Measurements from ENCODE around the gene FAM72A. TPM values are rescaled to one million over a fixed set of nuclear protein-coding genes. Genes with fewer than 3 reads are reported as not detected.
"Not testable (repeated sequence)": the region's sequence is repeated elsewhere in the genome, so short reads cannot be mapped to it uniquely, and the experiment has no call there.

Gene FAM72A
- total RNA-seq, 2 donors from 2014 or later, result 1.5 TPM; not detected in 1

DNA sequence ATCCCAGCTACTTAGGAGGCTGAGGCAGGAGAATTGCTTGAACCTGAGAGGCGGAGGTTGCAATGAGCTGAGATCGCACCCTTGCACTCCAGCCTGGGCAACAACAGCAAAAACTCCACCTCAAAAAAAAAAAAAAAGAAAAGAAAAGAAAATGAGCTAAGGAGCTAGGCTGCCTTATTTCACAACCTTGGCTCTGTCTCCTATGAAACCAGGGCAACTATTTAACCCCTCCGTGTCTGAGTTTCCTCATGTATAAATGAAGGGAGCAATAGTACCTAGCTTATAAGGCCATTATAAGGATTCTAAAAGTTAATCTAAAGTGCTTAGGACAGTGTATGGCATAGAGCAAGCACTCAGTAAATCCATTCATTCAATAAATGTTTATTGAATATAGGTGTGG lies 32.8 kb downstream of the FAM72A start:
- ATAC-seq, result not testable (repeated sequence)

DNA sequence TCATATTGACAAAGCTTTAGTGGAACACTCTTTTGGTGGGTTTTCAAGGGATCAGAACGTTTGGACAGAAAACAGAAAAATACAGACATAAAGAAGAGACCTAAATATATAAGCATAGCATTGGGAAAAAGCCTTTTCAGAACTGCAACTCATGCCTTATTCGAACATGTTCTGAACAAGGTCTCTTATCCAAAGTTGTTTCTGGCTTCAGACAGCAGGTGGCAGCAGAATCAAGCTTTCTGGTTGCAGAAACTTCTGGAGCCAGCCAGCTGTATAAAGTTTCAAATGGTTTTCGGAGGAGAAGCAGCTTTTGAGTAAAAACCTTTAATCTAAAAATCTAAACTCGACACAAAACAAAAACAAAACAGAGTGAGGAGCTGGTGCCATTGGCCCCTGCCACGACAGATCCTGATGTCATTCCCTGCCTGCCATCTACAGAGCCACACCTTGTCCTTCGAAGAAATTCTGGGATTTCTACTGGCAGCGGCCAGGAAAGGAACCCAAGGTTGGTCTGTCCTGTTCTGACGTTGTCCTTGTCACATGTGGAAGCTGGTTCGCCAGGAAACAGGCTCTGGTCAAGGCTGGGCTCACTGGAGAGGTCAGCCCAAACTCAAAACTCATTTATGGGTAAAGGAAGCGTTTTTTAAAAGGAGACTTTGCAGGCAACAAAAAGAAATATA lies 35.1 kb downstream of the FAM72A start:
- H3K36me3 Mint-ChIP-seq (ENCODE audit: low read depth); H3K4me1 Mint-ChIP-seq; DNase-seq; H3K9me3 ChIP-seq (ENCODE audit: control insufficient read depth, low read length, poor library complexity, severe bottlenecking); H3K27ac Mint-ChIP-seq; H3K4me3 Mint-ChIP-seq; H3K27me3 Mint-ChIP-seq: not testable (repeated sequence)
- peak; percentile 69 for ATAC-seq

More for the DNA sequence above, 32.8 kb downstream of the FAM72A start:
- not testable (repeated sequence) for H3K4me1 Mint-ChIP-seq; H3K4me3 Mint-ChIP-seq; H3K27me3 Mint-ChIP-seq; H3K27ac Mint-ChIP-seq; DNase-seq; H3K36me3 Mint-ChIP-seq (ENCODE audit: low read depth); H3K9me3 ChIP-seq (ENCODE audit: control insufficient read depth, low read length, poor library complexity, severe bottlenecking)

DNA sequence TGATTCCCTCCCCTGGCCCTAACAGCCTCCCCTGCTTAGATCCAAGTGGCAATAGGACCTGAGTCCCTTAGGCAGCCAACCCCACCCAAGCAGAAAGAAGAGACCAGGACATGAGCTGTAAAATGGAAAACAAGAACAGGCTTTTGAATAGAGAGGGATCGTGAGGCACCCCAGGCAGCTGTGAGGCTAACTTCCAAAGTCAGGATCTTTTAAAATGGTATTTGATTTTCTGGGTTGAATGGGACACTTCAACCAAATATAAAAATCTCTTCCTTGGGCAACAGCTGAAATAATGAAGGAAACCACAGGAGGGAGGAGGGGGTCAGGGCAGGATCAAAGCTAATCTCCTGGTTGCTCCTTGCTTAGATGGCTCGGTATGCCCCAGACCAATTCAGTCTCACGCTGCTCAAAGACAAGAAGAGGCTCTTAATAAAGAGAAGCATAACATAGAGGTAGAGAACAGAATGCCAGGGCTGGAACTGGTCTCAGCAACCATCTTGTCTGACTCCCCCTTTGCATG lies 56.8 kb downstream of the FAM72A start:
- Mint-ChIP-seq H3K36me3 (ENCODE audit: low read depth) (peaks cover 3% of the 10 kb centered on the region), H3K27me3 (peaks cover 60% of the 10 kb centered on the region)
- no peak for ATAC-seq

DNA sequence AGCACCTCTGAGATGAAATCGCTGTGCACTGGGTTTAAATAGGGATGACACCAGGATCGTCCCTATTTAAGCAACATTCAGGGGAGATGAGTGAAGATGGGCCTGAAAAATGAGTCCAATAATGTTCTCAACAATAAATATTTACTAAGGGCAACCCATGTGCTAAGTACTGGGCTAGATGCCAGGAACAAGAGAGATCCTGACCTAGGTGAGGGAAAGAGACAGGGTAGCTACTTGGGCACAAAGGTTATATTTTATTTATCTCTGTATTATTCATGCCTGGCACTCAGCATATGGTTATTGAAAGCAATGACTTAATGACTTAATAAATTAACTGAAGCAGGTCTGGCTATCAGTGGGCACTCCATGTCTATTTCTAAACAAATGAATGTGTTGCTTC lies 58.0 kb downstream of the FAM72A start:
- no peaks in the 10 kb centered on the region for H3K9me3 ChIP-seq (ENCODE audit: control insufficient read depth, low read length, poor library complexity, severe bottlenecking)
- peaks cover 65% of the 10 kb centered on the region for H3K27me3 Mint-ChIP-seq
- H3K27ac Mint-ChIP-seq, result no peak overlapping the region
- no peak for ATAC-seq
- no peak overlapping the region for H3K4me3 Mint-ChIP-seq
- peaks cover 2% of the 10 kb centered on the region for H3K4me1 Mint-ChIP-seq
- no peak for DNase-seq
- peaks cover 3% of the 10 kb centered on the region for H3K36me3 Mint-ChIP-seq (ENCODE audit: low read depth)

More for the DNA sequence above, 56.8 kb downstream of the FAM72A start:
- no peaks in the 10 kb centered on the region for H3K9me3 ChIP-seq (ENCODE audit: control insufficient read depth, low read length, poor library complexity, severe bottlenecking)
- no peak overlapping the region for H3K27ac Mint-ChIP-seq
- no peak for DNase-seq
- peaks cover 2% of the 10 kb centered on the region for H3K4me1 Mint-ChIP-seq
- H3K4me3 Mint-ChIP-seq, result no peak overlapping the region

DNA sequence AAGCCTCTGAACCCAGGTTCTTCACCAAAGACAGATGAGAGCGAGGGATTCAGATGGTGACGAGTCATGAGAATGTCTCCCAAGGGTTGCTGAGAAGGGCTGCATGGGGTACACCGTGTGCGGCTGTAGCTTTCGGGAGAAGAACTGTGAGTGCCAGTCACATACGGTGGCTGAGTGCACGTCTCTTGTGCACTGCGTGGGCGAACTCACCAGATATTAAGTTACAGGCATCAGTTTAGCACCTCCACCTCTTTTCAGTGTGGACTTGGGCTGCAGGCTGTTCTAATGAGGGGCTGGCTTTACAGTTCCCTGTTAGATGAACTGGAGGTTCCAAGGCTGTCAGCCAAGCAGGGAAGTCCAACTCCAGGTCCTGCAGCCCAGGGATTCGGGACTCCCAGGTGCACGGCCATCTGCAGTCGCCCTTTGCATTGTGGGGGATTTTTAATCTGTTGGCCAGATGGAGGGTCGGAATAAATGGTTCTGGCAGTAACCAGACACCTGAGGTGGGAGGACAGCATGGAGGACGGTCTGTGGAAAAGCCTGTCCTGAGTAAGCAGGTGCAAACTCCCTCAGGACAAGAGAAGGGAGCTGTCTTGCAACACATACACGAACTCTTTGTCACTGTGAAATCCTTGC lies 59.0 kb downstream of the FAM72A start:
- Mint-ChIP-seq H3K4me3 (no peak overlapping the region), H3K4me1 (peaks cover 2% of the 10 kb centered on the region), H3K27ac (no peak overlapping the region), H3K27me3 (peaks cover 72% of the 10 kb centered on the region), H3K36me3 (ENCODE audit: low read depth) (peaks cover 3% of the 10 kb centered on the region)
- ATAC-seq, result no peak
- DNase-seq, result no peak
- H3K9me3 ChIP-seq (ENCODE audit: control insufficient read depth, low read length, poor library complexity, severe bottlenecking), result no peaks in the 10 kb centered on the region

DNA sequence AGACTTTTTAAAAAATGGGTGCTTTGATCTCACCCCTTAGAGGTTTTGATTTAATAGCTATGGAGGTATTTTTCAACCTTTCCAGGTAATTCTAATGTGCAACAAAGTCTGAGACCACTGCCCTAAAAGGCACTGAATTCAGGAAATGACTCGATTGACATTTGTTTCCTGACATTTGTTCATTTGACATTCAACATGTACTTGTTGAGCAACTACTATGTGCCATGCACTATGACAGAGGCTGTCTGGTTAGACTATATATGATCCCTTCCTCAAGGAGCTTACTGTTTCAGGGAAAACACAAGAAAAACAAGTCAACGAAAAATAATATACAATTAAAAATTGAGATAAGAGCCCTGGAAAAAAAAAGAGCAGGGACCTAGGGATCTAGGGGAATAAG lies 59.9 kb downstream of the FAM72A start:
- ATAC-seq (no peak), DNase-seq (no peak)
- Mint-ChIP-seq H3K4me3 (no peak overlapping the region), H3K27ac (no peak overlapping the region), H3K4me1 (peaks cover 2% of the 10 kb centered on the region), H3K27me3 (peaks cover 81% of the 10 kb centered on the region), H3K36me3 (ENCODE audit: low read depth) (peaks cover 3% of the 10 kb centered on the region)
- H3K9me3 ChIP-seq (ENCODE audit: control insufficient read depth, low read length, poor library complexity, severe bottlenecking), result no peaks in the 10 kb centered on the region

DNA sequence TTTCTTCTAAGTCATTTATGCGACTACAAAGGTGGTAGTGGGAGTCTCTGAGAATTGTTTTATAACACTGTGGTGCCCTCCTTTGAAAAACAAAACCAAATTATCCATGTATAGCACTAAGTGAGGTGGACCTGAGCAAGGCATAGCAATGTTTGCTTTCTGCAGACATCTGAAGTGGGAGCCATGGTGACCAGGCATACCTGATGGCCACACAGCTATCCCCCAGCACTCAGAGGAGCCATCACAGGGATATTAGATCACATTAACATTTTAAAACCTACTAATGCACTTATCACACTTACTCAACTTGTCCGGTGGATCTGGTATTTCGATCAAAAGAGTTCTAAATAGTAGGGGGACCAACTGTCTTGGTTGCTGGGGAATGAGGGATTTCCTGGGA lies 60.6 kb downstream of the FAM72A start:
- no peak for ATAC-seq
- peaks cover 84% of the 10 kb centered on the region for H3K27me3 Mint-ChIP-seq
- H3K36me3 Mint-ChIP-seq (ENCODE audit: low read depth), result peaks cover 3% of the 10 kb centered on the region
- DNase-seq, result no peak
- no peak overlapping the region for H3K4me3 Mint-ChIP-seq
- peaks cover 2% of the 10 kb centered on the region for H3K4me1 Mint-ChIP-seq
- no peaks in the 10 kb centered on the region for H3K9me3 ChIP-seq (ENCODE audit: control insufficient read depth, low read length, poor library complexity, severe bottlenecking)
- no peak overlapping the region for H3K27ac Mint-ChIP-seq

DNA sequence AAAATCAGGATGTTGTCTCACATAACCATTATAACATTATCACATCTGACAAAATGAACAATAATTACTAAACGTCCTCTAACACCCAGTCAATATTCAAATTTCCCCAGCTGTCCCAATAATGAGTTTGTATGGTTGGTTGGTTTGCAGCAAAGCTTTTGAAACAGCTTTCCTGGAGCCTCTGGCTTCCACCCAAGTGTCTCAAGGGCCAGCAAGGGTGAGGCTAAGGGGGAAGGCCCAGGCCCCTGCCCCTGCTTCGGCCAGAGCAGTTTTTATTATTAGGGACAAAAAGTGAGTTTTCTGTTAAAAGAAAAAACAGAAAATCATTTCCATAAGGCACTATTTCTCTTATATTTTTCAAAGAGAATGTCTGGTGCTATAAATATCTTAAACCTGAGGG lies 66.4 kb downstream of the FAM72A start:
- no peaks in the 10 kb centered on the region for H3K36me3 Mint-ChIP-seq (ENCODE audit: low read depth)
- no peak overlapping the region for H3K27ac Mint-ChIP-seq
- no peak for DNase-seq
- no peak for ATAC-seq
- H3K9me3 ChIP-seq (ENCODE audit: control insufficient read depth, low read length, poor library complexity, severe bottlenecking), result no peaks in the 10 kb centered on the region
- peaks cover 56% of the 10 kb centered on the region for H3K27me3 Mint-ChIP-seq
- H3K4me3 Mint-ChIP-seq, result no peak overlapping the region
- H3K4me1 Mint-ChIP-seq, result no peaks in the 10 kb centered on the region

Other genes starting within 250 kb of the FAM72A start
- under 1 TPM in 1 of 2 donors, not detected in 1; 0.18 TPM for gene RAB7B, start 199.4 kb downstream of the FAM72A start, total RNA-seq
- not detected for gene CTSE, start 178.9 kb downstream of the FAM72A start, total RNA-seq
- under 1 TPM in 1 of 2 donors, not detected in 1; 0.50 TPM for gene RHEX, start 149.7 kb downstream of the FAM72A start, total RNA-seq
- gene AVPR1B, start 85.5 kb downstream of the FAM72A start, total RNA-seq, result not detected
- 10 to 100 TPM; 33.5 to 35.1 TPM for gene SRGAP2, start 702 bp upstream of the FAM72A start, total RNA-seq

Measured in T-helper 17 cell (primary cell).